Spleen (tissue), 11 donors: ENCODE measurements around the gene TNFSF9. TPM values are rescaled to one million over a fixed set of nuclear protein-coding genes. Genes with fewer than 3 reads are reported as not detected.

Experiments used
- DNase-seq: peaks from one replicate; pipeline ENCODE4 v3.0.0-alpha.2; 2020
- H3K27ac ChIP-seq, 8 donors: fragments of 200-600 bp; sonication (generic) in 7 of 8; 1 replicate in 4 of 8; 2 replicates in 4 of 8; pipeline versions ENCODE4 v1.5.0 to v1.8.0; 2016 to 2021; ENCODE audit warnings: inconsistent platforms in 4 of 8, mild to moderate bottlenecking in 4 of 8, moderate library complexity in 1 of 8
- H3K27me3 ChIP-seq, 7 donors: fragments of 200-600 bp; sonication (generic) in 6 of 7; replicated peaks in 1 of 7; 1 replicate in 4 of 7; 2 replicates in 3 of 7; pipeline versions ENCODE4 v1.5.0 to v1.8.0; 2016 to 2021; ENCODE audit warnings: inconsistent platforms in 3 of 7, mild to moderate bottlenecking in 1 of 7
- H3K36me3 ChIP-seq, 6 donors: fragments of 200-600 bp; sonication (generic) in 5 of 6; 1 replicate in 4 of 6; 2 replicates in 2 of 6; pipeline versions ENCODE4 v1.5.0 to v1.8.0; 2016 to 2021; ENCODE audit warnings: inconsistent platforms in 2 of 6
- H3K4me1 ChIP-seq, 6 donors: fragments of 200-600 bp; sonication (generic) in 5 of 6; 1 replicate in 3 of 6; 2 replicates in 3 of 6; pipeline versions ENCODE4 v1.5.0 to v1.8.0; 2016 to 2021; ENCODE audit warnings: inconsistent platforms in 3 of 6
- H3K4me3 ChIP-seq, 8 donors: fragments of 200-600 bp; sonication (generic) in 7 of 8; 1 replicate in 4 of 8; 2 replicates in 4 of 8; pipeline versions ENCODE4 v1.5.0 to v1.8.0; 2016 to 2021; ENCODE audit warnings: inconsistent platforms in 4 of 8, mild to moderate bottlenecking in 4 of 8, moderate library complexity in 2 of 8
- H3K9me3 ChIP-seq, 8 donors: fragments of 200-600 bp; sonication (generic) in 7 of 8; 1 replicate in 4 of 8; 2 replicates in 4 of 8; pipeline versions ENCODE4 v1.5.0 to v1.8.0; 2016 to 2021; ENCODE audit warnings: inconsistent platforms in 4 of 8
- CTCF ChIP-seq, 11 experiments: fragments of 200-600 bp in 7 of 11; fragments of 450-650 bp in 4 of 11; sonication (generic) in 4 of 11; IDR thresholded peaks in 8 of 11; conservative IDR thresholded peaks in 3 of 11; 1 replicate in 7 of 11; 2 replicates in 4 of 11; pipeline versions ENCODE4 v1.4.0 to v1.8.0; 2016 to 2021; ENCODE audit warnings: antibody characterized with exemption in 11 of 11, inconsistent platforms in 4 of 11, mild to moderate bottlenecking in 1 of 11
- POLR2A ChIP-seq, 3 donors: fragments of 450-650 bp; IDR thresholded peaks; one replicate each; pipeline ENCODE4 v1.5.1; 2017; ENCODE audit warnings: antibody characterized with exemption in 3 of 3, mild to moderate bottlenecking in 1 of 3
- POLR2AphosphoS5 ChIP-seq, 3 donors: sonication (generic); formaldehyde crosslinking; IDR thresholded peaks; one replicate each; pipeline ENCODE4 v1.5.1; 2017; ENCODE audit warnings: antibody characterized with exemption in 3 of 3
- WGBS, 5 donors: extraction: QIAGEN DNeasy Blood & Tissue Kit in 3 of 5; methylation state at CpG; one replicate each; pipeline versions ENCODE4 v1.1.5 to v1.1.7; 2013 to 2018; 5-methylcytosine and 5-hydroxymethylcytosine counted together
- intact Hi-C: fragments of 100-400 bp; cut with DNase I; formaldehyde crosslinking; loops from one replicate; pipeline ENCODE4 v1.15.0; 2023; ENCODE audit warnings: low total_unique reads
- polyA plus RNA-seq, 3 donors: library from polyadenylated mRNA; stranded (reverse); fragments of 200-250 nt; gene quantifications; one replicate each; pipeline ENCODE4 v1.2.1, GENCODE V29; 2013
- total RNA-seq, 7 donors: library from RNA; depleted of rRNA in 3 of 7; stranded (reverse); fragments of >200 nt in 3 of 7; fragmentation: NEBNext Ultra II Directional in 4 of 7; extraction: Animal tissue kit (Norgen Biotek cat#: 25700) in 4 of 7; gene quantifications; one replicate each; pipeline versions ENCODE4 v1.1.0 to v1.2.1, GENCODE V29; 2016 to 2021
- donor health status: healthy with polysubstance abuse.
- donor health status: DM: no; HTN: no; CAD: no; lungs with moderate emphysema.
- donor health status: DM: no; HTN: no; CAD: no.
- donor health status: Bipolar disorder and iron deficiency.
- donor health status: healthy.
- donor health status: DM: no; HTN: no; CAD: no.
- donor health status: DM: yes; HTN: yes; CAD: no.

Gene TNFSF9
- total and polyA plus RNA-seq, 10 donors = 0.72 to 4.1 (median 2.9) TPM

- Histone ChIP-seq H3K27me3 (peaks cover 0 to 45% (median 7%) of the 10 kb centered on the region in 7 donors), H3K4me3 (peak overlapping the region in 7 of 8 donors; percentile 48 to 76 (median 52))
- intact Hi-C loops = no loop called here
These were observed 1.1 kb downstream of the TNFSF9 start for GRCh38 chr19:6531956-6532243.

GRCh38 chr19:6532244-6532999 lies 1.6 kb downstream of the TNFSF9 start:
- Histone ChIP-seq H3K27ac (peak overlapping the region in 3 of 8 donors; percentile 18 to 85 (median 53)), H3K36me3 (peaks cover 0 to 7% (median 3%) of the 10 kb centered on the region in 6 donors), H3K9me3 (peaks cover 0 to 4% (median 0%) of the 10 kb centered on the region in 8 donors), H3K4me3 (peak overlapping the region in 3 of 8 donors; percentile 52 to 76 (median 53)), H3K4me1 (peaks cover 11 to 67% (median 53%) of the 10 kb centered on the region in 6 donors), H3K27me3 (peaks cover 0 to 45% (median 7%) of the 10 kb centered on the region in 7 donors)
- TF ChIP-seq POLR2A (IDR thresholded peaks at IDR 0.05) (no peak), POLR2AphosphoS5 (IDR thresholded peaks at IDR 0.05) (peak in 1 of 3 donors; percentile 24)
- intact Hi-C loops = no loop called here
- WGBS, 5 donors = 29 to 36% (median 34%) methylated on average over 31 of the region's 31 CpGs
- DNase-seq = peak; percentile 84

More at GRCh38 chr19:6531956-6532243, 1.1 kb downstream of the TNFSF9 start:
- H3K4me1 ChIP-seq = peaks cover 11 to 65% (median 52%) of the 10 kb centered on the region in 6 donors
- no peak for DNase-seq
- peaks cover 0 to 7% (median 3%) of the 10 kb centered on the region in 6 donors for H3K36me3 ChIP-seq
- H3K9me3 ChIP-seq = peaks cover 0 to 4% (median 0%) of the 10 kb centered on the region in 8 donors
- H3K27ac ChIP-seq = peak overlapping the region in 2 of 8 donors; percentile 85 to 87
- WGBS, 5 donors = 34 to 59% (median 50%) methylated on average over 5 of the region's 5 CpGs
- TF ChIP-seq CTCF (IDR thresholded peaks at IDR 0.05 in 8 of 11, conservative IDR thresholded peaks at IDR 0.05 in 3 of 11) = no peak
- no peak for TF ChIP-seq POLR2AphosphoS5 (IDR thresholded peaks at IDR 0.05)
- TF ChIP-seq POLR2A (IDR thresholded peaks at IDR 0.05) = no peak

GRCh38 chr19:6533000-6533328 lies 2.1 kb downstream of the TNFSF9 start:
- Histone ChIP-seq H3K4me3 (peak overlapping the region in 1 of 8 donors; percentile 76), H3K27me3 (peaks cover 0 to 45% (median 7%) of the 10 kb centered on the region in 7 donors), H3K4me1 (peaks cover 11 to 71% (median 54%) of the 10 kb centered on the region in 6 donors), H3K27ac (peak overlapping the region in 3 of 8 donors; percentile 18 to 85 (median 53)), H3K9me3 (peaks cover 0 to 4% (median 0%) of the 10 kb centered on the region in 8 donors), H3K36me3 (peaks cover 0 to 7% (median 3%) of the 10 kb centered on the region in 6 donors)
- no peak for DNase-seq
- intact Hi-C loops = no loop called here
- TF ChIP-seq POLR2AphosphoS5 (IDR thresholded peaks at IDR 0.05) = no peak
- no peak for TF ChIP-seq POLR2A (IDR thresholded peaks at IDR 0.05)
- TF ChIP-seq CTCF (IDR thresholded peaks at IDR 0.05 in 8 of 11, conservative IDR thresholded peaks at IDR 0.05 in 3 of 11) = no peak
- 30 to 62% (median 50%) methylated on average over 3 of the region's 3 CpGs for WGBS, 5 donors

- TF ChIP-seq CTCF (IDR thresholded peaks at IDR 0.05 in 8 of 11, conservative IDR thresholded peaks at IDR 0.05 in 3 of 11) (no peak), POLR2AphosphoS5 (IDR thresholded peaks at IDR 0.05) (no peak), POLR2A (IDR thresholded peaks at IDR 0.05) (no peak)
- Histone ChIP-seq H3K9me3 (peaks cover 0 to 4% (median 0%) of the 10 kb centered on the region in 8 donors), H3K36me3 (peaks cover 0 to 7% (median 3%) of the 10 kb centered on the region in 6 donors), H3K27me3 (peaks cover 0 to 45% (median 7%) of the 10 kb centered on the region in 7 donors), H3K4me3 (no peak overlapping the region), H3K4me1 (peaks cover 8 to 64% (median 47%) of the 10 kb centered on the region in 6 donors), H3K27ac (no peak overlapping the region)
- WGBS, 5 donors = 42 to 56% (median 44%) methylated on average over 10 to 11 of the region's 11 CpGs
- intact Hi-C loops = no loop called here
- no peak for DNase-seq
These were observed 3.1 kb downstream of the TNFSF9 start for GRCh38 chr19:6533746-6534418.
